OCI-LY3 (cell line): ENCODE data around the gene MMP23B.
A peak's percentile ranks its signal among the peaks of the same experiment; 100 is the strongest.

Experiments
- H2AFZ ChIP-seq: fragments of 200-600, 300-600 bp; shearing (Covaris generic); 2 replicates; pipeline ENCODE4 v1.6.0; 2014; ENCODE audit warnings: antibody characterized with exemption, low read depth, low read length
- H3K27ac ChIP-seq: fragments of 200-600, 300-600 bp; sonication (generic); 2 replicates; pipeline ENCODE4 v1.5.1; 2014; ENCODE audit warnings: mild to moderate bottlenecking, low read length, moderate library complexity, mixed read lengths
- H3K27me3 ChIP-seq: fragments of 200-600, 300-600 bp; sonication (generic); 2 replicates; pipeline ENCODE4 v1.6.1; 2014; ENCODE audit warnings: low read depth, low read length, mixed read lengths
- H3K36me3 ChIP-seq: fragments of 200-600, 300-600 bp; sonication (generic); replicated peaks from 2 replicates; pipeline ENCODE3; 2014; ENCODE audit warnings: low read depth, low read length, mixed read lengths
- H3K4me1 ChIP-seq: fragments of 300-600, 200-600 bp; sonication (generic); 2 replicates; pipeline ENCODE4 v1.6.1; 2014; ENCODE audit warnings: low read length, mixed read lengths
- H3K4me2 ChIP-seq: fragments of 200-600, 300-600 bp; sonication (generic); 2 replicates; pipeline ENCODE4 v1.6.1; 2014; ENCODE audit warnings: low read length, mixed read lengths
- H3K4me3 ChIP-seq: fragments of 300-600, 200-600 bp; sonication (generic); 2 replicates; pipeline ENCODE4 v1.5.1; 2014; ENCODE audit warnings: antibody characterized with exemption, mild to moderate bottlenecking, low read length, moderate library complexity
- H3K79me2 ChIP-seq: fragments of 300-600, 200-600 bp; shearing (Covaris generic); 2 replicates; pipeline ENCODE4 v1.6.1; 2014; ENCODE audit warnings: mild to moderate bottlenecking, low read length, mixed read lengths
- H3K9ac ChIP-seq: fragments of 300-600, 200-600 bp; shearing (Covaris generic); 2 replicates; pipeline ENCODE4 v1.6.0; 2014; ENCODE audit warnings: mild to moderate bottlenecking, low read length, moderate library complexity
- H3K9me3 ChIP-seq: fragments of 200-600, 300-600 bp; shearing (Covaris generic); 2 replicates; pipeline ENCODE4 v1.6.1; 2014; ENCODE audit warnings: low read length, mixed read lengths; ENCODE audit not compliant: insufficient read depth
- H4K20me1 ChIP-seq: fragments of 200-600, 300-600 bp; sonication (generic); 2 replicates; pipeline ENCODE4 v1.6.1; 2016; ENCODE audit warnings: low read length, mixed read lengths; ENCODE audit not compliant: insufficient read depth
- CTCF ChIP-seq: fragments of 200-600, 300-600 bp; sonication (generic); IDR thresholded peaks from 2 replicates; pipeline ENCODE4 v1.5.1; 2014; ENCODE audit warnings: antibody characterized with exemption, low read length, low read depth
- EZH2phosphoT487 ChIP-seq: fragments of 200-600 bp; shearing (Covaris generic); IDR thresholded peaks from 2 replicates; pipeline ENCODE4 v1.6.1; 2018; ENCODE audit warnings: antibody characterized with exemption, mixed run types, low read depth

The MMP23B gene

GRCh38 chr1:1609822-1610485 lies 22.0 kb upstream of the MMP23B start:
- Histone ChIP-seq H4K20me1 (no peaks in the 10 kb centered on the region), H2AFZ (no peak overlapping the region), H3K9ac (no peak overlapping the region), H3K4me3 (no peak overlapping the region), H3K4me2 (no peak overlapping the region), H3K27me3 (no peaks in the 10 kb centered on the region), H3K4me1 (peaks cover 23% of the 10 kb centered on the region), H3K36me3 (no peaks in the 10 kb centered on the region), H3K9me3 (no peaks in the 10 kb centered on the region), H3K27ac (no peak overlapping the region), H3K79me2 (peaks cover 7% of the 10 kb centered on the region; the same call in 1 of the 2 replicates)
- no peak for TF ChIP-seq CTCF
- no peak for TF ChIP-seq EZH2phosphoT487

- no peak overlapping the region for H3K27ac ChIP-seq
- no peak overlapping the region for H3K4me2 ChIP-seq
Observed at GRCh38 chr1:1610796-1611195, 21.2 kb upstream of the MMP23B start.

GRCh38 chr1:1612104-1612400 lies 19.9 kb upstream of the MMP23B start:
- Histone ChIP-seq H4K20me1 (no peaks in the 10 kb centered on the region), H3K27me3 (no peaks in the 10 kb centered on the region), H3K79me2 (peaks cover 12% of the 10 kb centered on the region; the same call in 1 of the 2 replicates), H2AFZ (no peak overlapping the region), H3K4me2 (no peak overlapping the region), H3K4me1 (peaks cover 21% of the 10 kb centered on the region), H3K36me3 (no peaks in the 10 kb centered on the region), H3K4me3 (no peak overlapping the region), H3K27ac (no peak overlapping the region), H3K9me3 (no peaks in the 10 kb centered on the region), H3K9ac (no peak overlapping the region)
- TF ChIP-seq CTCF, result no peak
- no peak for TF ChIP-seq EZH2phosphoT487

More at GRCh38 chr1:1610796-1611195, 21.2 kb upstream of the MMP23B start:
- peaks cover 7% of the 10 kb centered on the region; the same call in 1 of the 2 replicates for H3K79me2 ChIP-seq
- no peaks in the 10 kb centered on the region for H3K36me3 ChIP-seq
- no peaks in the 10 kb centered on the region for H3K27me3 ChIP-seq
- no peaks in the 10 kb centered on the region for H4K20me1 ChIP-seq
- no peak overlapping the region for H3K4me3 ChIP-seq
- H3K4me1 ChIP-seq, result peaks cover 23% of the 10 kb centered on the region
- no peak for TF ChIP-seq EZH2phosphoT487
- no peak for TF ChIP-seq CTCF
- H3K9me3 ChIP-seq, result no peaks in the 10 kb centered on the region
- no peak overlapping the region for H2AFZ ChIP-seq
- no peak overlapping the region for H3K9ac ChIP-seq

GRCh38 chr1:1613509-1614082 lies 18.4 kb upstream of the MMP23B start:
- Histone ChIP-seq H3K4me2 (peak overlapping the region; percentile 83; the same call in 1 of the 2 replicates), H3K4me3 (no peak overlapping the region), H3K9me3 (no peaks in the 10 kb centered on the region), H3K36me3 (no peaks in the 10 kb centered on the region), H3K79me2 (peaks cover 12% of the 10 kb centered on the region; the same call in 1 of the 2 replicates), H2AFZ (no peak overlapping the region), H4K20me1 (no peaks in the 10 kb centered on the region), H3K9ac (no peak overlapping the region), H3K4me1 (peaks cover 14% of the 10 kb centered on the region), H3K27me3 (no peaks in the 10 kb centered on the region), H3K27ac (no peak overlapping the region)
- TF ChIP-seq CTCF, result no peak
- no peak for TF ChIP-seq EZH2phosphoT487
